Panc1 (cell line): ENCODE results near the gene PANX2.

ENCODE experiments used
- POLR2AphosphoS5 ChIP-seq: IDR thresholded peaks from 2 replicates; pipeline ENCODE4 v1.6.1; 2012; ENCODE audit warnings: mild to moderate bottlenecking, low read depth, low read length, moderate library complexity
- SIN3A ChIP-seq: IDR thresholded peaks from 2 replicates; pipeline ENCODE4 v1.6.1; 2012; ENCODE audit warnings: low read depth, mild to moderate bottlenecking, low read length, moderate library complexity, borderline replicate concordance; ENCODE audit not compliant: insufficient read depth
- TCF7L2 ChIP-seq: IDR thresholded peaks from 2 replicates; pipeline ENCODE4 v1.6.1; 2011; ENCODE audit warnings: mild to moderate bottlenecking, low read depth, low read length, inconsistent platforms
- TF ChIP-seq, protein P1 (sequence below): fragments of 450-650 bp; IDR thresholded peaks from 2 replicates; pipeline ENCODE4 v1.5.1; 2017; ENCODE audit warnings: mild to moderate bottlenecking

DNA sequence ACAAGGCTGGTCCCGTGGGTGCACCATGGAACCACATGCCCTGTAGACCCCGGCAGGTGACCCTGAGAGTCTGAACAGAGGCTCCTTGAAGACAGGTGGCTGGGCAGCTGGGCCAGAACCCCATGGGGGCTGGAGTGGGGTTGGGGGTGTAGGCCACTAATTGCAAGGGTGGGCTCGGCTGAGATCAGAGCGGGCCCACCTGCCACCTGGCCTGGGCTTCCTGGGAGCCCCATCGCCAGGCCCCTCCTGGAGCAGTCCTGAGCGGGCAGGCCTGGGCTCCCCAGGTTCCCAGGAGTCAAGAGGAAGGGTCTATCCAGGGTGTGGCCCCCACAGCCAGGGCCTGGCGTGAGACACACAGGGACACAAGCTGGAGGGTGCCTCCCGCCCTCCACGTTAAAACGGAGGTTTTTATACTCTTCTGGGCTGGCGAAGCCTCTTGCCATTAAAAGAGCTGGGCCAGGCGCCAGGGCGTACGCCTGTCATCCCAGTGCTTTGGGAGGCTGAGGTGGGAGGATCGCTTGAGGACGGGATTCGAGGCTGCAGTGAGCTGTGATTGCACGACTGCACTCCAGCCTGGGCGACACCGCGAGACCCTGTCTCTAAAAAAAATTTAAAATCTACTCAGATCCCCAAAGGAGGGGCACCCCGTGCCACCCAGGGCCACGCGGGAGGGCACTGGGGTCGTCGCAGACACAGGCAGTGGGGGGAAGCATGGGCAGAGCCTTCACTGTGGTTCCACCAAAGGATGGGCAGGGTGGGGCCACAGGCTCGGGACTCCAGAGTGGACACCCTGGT lies 10.4 kb downstream of the PANX2 start:
- no peak for TF ChIP-seq TCF7L2
- TF ChIP-seq SIN3A: no peak
- TF ChIP-seq, protein P1, sequence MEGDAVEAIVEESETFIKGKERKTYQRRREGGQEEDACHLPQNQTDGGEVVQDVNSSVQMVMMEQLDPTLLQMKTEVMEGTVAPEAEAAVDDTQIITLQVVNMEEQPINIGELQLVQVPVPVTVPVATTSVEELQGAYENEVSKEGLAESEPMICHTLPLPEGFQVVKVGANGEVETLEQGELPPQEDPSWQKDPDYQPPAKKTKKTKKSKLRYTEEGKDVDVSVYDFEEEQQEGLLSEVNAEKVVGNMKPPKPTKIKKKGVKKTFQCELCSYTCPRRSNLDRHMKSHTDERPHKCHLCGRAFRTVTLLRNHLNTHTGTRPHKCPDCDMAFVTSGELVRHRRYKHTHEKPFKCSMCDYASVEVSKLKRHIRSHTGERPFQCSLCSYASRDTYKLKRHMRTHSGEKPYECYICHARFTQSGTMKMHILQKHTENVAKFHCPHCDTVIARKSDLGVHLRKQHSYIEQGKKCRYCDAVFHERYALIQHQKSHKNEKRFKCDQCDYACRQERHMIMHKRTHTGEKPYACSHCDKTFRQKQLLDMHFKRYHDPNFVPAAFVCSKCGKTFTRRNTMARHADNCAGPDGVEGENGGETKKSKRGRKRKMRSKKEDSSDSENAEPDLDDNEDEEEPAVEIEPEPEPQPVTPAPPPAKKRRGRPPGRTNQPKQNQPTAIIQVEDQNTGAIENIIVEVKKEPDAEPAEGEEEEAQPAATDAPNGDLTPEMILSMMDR: no peak
- TF ChIP-seq POLR2AphosphoS5: no peak
